AG10803 (cell line): Measurements from ENCODE around the gene CHD9.

ENCODE experiments used
- DNase-seq: peaks from one replicate; pipeline ENCODE4 v3.0.0; 2010; ENCODE audit warnings: low read depth
- H3K4me3 ChIP-seq: 2 replicates; pipeline ENCODE4 v1.5.1; 2011; ENCODE audit warnings: mild to moderate bottlenecking, low read length, control low read depth
- CTCF ChIP-seq: conservative IDR thresholded peaks from 2 replicates; pipeline ENCODE4 v1.5.1; 2011; ENCODE audit warnings: mild to moderate bottlenecking, low read length, control low read depth, inconsistent platforms

The CHD9 gene

GRCh38 chr16:53126390-53126789 lies 71.6 kb downstream of the CHD9 start:
- TF ChIP-seq CTCF = no peak
- H3K4me3 ChIP-seq = no peak overlapping the region
- no peak for DNase-seq

DNA sequence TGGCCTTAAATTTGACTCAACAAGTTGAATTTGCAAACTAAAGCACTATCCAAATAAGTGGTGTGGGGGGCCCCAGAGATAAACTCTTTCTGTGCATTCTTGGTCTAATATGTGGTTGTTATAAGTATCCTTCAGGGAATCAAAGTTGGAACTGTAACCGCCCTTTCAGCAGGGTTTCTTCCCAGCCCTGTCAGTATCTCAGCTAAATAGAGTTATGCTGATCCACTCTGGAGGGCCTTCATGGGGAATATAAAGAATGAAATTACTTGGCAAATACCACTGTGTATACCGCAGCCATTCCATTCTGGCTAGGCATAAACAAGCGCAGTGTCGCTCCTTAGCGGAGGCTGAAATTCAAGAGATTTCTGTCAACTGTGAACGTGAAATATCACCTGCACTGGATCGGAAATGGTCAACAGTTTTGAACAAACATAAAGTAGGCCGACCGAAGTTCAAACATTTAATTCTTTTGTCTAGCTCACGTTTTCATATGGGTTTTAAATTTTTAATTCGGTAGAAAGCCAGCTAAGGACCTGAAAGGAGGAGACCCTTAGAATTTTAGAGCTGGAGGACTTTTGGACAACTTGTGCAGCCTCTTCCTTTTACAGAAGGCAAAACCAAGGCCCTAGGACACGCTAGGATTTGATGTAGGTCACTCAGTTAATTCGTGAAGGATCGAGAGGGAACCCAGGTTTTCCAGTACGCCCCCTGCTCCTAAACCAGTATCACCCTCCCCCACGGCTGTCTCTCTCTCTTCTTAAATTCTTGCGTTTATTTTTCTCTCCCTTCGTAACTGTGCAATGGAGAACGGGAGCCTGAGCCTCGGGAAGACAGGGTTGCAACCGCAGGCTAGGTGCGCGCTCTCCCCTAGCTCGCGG lies 74.7 kb downstream of the CHD9 start:
- no peak for TF ChIP-seq CTCF
- peak; percentile 53 for DNase-seq
- H3K4me3 ChIP-seq = peak overlapping the region; percentile 77

DNA sequence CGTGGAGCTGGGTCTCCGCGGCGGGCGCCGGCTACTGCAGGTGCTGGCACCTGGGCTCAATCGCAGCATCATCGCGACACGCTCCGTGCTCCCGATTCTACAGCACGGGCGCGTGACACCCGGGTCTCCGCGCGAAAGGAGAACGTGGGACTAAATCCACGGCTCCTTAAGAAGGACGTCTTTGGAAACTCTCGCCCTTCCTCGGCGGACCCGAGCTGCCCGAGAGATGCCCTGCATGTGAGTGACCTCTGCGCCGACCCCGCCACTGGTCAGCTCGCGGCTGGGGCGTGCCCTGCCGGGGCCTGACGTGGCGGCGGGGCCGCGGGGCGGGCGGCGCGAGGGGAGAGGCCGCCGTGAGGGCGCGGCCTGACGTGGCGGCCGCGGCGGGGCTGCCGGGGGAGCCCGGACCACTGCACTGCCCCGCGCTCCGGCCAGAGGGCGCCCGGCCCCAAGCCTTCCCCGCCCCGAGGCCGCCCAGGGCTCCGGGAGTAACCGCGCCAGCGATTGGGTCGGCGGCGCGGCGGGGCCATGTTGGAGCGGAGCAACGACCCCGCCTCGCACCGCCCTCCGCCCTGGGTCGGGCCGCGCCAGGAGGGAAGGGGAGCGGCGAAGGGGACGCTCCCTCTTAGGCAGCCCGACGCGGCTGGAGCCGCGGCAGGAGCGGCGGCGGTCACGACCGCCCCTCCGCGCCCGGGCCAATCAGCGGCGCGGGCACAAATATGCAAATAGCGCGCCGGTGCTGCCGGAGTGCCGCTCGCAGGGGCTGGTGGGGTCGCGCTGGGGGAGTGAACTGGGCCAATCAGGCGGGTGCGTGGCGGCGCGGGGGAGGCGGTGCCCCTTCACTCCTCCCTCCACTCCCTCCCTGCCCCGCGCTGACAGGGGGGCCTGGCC lies 75.6 kb downstream of the CHD9 start:
- peak; percentile 43 for TF ChIP-seq CTCF
- peak overlapping the region; percentile 77 for H3K4me3 ChIP-seq
- peak; percentile 96 for DNase-seq

DNA sequence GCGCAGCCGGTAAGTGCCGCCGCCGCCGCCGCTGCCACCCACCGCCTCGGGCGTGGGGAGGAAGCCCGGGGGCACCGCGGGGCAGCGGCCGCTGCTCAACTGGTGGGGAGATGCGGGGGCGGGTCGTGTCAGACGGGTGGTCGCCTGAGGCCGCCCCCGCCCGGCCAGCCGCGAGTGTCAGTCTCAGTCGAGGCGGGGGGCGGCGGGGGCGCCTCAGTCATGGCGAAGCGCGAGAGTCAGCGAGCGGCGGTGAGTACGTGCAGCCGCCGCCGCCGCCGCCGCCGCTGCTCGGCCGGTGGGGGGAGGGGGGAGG lies 76.2 kb downstream of the CHD9 start:
- peak overlapping the region; percentile 54 for H3K4me3 ChIP-seq
- no peak for DNase-seq
- no peak for TF ChIP-seq CTCF

- TF ChIP-seq CTCF = no peak
- peak; percentile 47 for DNase-seq
Measured at GRCh38 chr16:53131363-53132071, 76.7 kb downstream of the CHD9 start.

GRCh38 chr16:53132406-53132805 lies 77.6 kb downstream of the CHD9 start:
- no peak for TF ChIP-seq CTCF
- peak; percentile 23 for DNase-seq
- H3K4me3 ChIP-seq = peak overlapping the region; percentile 76

More at GRCh38 chr16:53131363-53132071, 76.7 kb downstream of the CHD9 start:
- H3K4me3 ChIP-seq = peak overlapping the region; percentile 76
